Measurements from ENCODE around the gene LRRC30.

DNA sequence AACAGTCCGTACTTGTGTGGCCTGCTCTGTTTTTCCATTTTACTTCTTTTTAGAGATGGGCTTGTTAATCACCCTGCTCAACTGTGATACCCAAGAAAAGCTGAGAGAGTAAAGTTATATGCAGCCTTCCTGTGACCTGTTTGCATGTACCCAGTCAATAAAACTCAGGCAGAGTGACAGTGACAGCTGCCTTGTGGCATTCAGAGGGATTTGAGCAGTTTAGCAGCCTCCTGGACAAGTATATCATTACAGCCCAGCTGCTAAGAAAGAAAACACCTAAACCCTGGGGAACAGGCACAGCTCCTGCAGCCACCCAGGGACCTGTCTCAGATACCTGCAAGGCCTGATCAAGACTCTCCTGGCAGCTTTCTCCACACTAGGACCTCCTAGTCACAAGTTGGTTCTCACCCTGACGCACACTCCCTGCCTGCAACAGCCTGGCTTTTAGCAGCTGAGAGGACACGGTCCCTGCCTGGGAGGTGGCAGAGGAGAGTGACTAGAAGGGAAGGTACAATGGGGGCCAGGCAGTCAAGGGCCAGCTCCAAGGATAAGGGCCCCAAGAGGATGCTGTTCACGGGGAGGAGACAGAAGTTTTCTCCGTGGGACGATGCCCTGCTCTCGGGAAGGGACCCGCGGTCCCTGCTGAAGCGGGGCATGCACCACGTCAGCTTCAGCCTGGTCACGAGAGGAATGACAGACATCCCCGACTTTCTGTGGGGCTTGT lies at the start of gene LRRC30:
- TF ChIP-seq, protein P1, sequence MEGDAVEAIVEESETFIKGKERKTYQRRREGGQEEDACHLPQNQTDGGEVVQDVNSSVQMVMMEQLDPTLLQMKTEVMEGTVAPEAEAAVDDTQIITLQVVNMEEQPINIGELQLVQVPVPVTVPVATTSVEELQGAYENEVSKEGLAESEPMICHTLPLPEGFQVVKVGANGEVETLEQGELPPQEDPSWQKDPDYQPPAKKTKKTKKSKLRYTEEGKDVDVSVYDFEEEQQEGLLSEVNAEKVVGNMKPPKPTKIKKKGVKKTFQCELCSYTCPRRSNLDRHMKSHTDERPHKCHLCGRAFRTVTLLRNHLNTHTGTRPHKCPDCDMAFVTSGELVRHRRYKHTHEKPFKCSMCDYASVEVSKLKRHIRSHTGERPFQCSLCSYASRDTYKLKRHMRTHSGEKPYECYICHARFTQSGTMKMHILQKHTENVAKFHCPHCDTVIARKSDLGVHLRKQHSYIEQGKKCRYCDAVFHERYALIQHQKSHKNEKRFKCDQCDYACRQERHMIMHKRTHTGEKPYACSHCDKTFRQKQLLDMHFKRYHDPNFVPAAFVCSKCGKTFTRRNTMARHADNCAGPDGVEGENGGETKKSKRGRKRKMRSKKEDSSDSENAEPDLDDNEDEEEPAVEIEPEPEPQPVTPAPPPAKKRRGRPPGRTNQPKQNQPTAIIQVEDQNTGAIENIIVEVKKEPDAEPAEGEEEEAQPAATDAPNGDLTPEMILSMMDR (IDR thresholded peaks at IDR 0.05; ENCODE audit: poor library complexity), result no peak
- TF ChIP-seq EZH2 (IDR thresholded peaks at IDR 0.05; ENCODE audit: borderline replicate concordance), result no peak
